Measurements from ENCODE around the gene LEMD3.

LEMD3 gene

GRCh38 chr12:65187665-65188064, 18.3 kb downstream of the LEMD3 start:
- no peak for TF ChIP-seq CTCF (conservative IDR thresholded peaks at IDR 0.05; ENCODE audit: low read length)
- no peak for TF ChIP-seq EZH2phosphoT487 (IDR thresholded peaks at IDR 0.05; ENCODE audit: borderline replicate concordance)
- Histone ChIP-seq H3K9me2 (replicated peaks; ENCODE audit: low read depth, low read length) (no peaks in the 10 kb centered on the region), H2AFZ (ENCODE audit: low read length) (no peak overlapping the region), H3K4me1 (ENCODE audit: insufficient read depth, low read length, poor library complexity, severe bottlenecking) (peaks cover 78% of the 10 kb centered on the region), H3F3A (ENCODE audit: low read depth) (no peaks in the 10 kb centered on the region), H4K20me1 (ENCODE audit: insufficient read depth, low read length, poor library complexity, severe bottlenecking) (peaks cover 76% of the 10 kb centered on the region), H3K9ac (ENCODE audit: low read depth, low read length, poor library complexity, severe bottlenecking) (no peak overlapping the region), H3K36me3 (ENCODE audit: insufficient read depth, low read length) (no peaks in the 10 kb centered on the region), H3K27me3 (ENCODE audit: insufficient read depth, low read length, poor library complexity, severe bottlenecking) (no peaks in the 10 kb centered on the region), H3K4me2 (ENCODE audit: low read depth, low read length, poor library complexity, severe bottlenecking) (peak overlapping the region; percentile 25), H3K79me2 (ENCODE audit: insufficient read depth, low read length) (peaks cover 97% of the 10 kb centered on the region), H3K4me3 (ENCODE audit: low read length, poor library complexity, severe bottlenecking) (no peak overlapping the region), H3K9me3 (ENCODE audit: insufficient read depth, low read depth, low read length) (no peaks in the 10 kb centered on the region)

- H3K4me2 ChIP-seq (ENCODE audit: low read depth, low read length, poor library complexity, severe bottlenecking), result peak overlapping the region; percentile 51
- no peaks in the 10 kb centered on the region for H3K9me2 ChIP-seq (replicated peaks; ENCODE audit: low read depth, low read length)
Observed at GRCh38 chr12:65188179-65188701, 18.9 kb downstream of the LEMD3 start.

GRCh38 chr12:65189028-65189718, 19.8 kb downstream of the LEMD3 start:
- no peaks in the 10 kb centered on the region for H3K9me2 ChIP-seq (replicated peaks; ENCODE audit: low read depth, low read length)
- no peak overlapping the region for H2AFZ ChIP-seq (ENCODE audit: low read length)
- no peaks in the 10 kb centered on the region for H3K27me3 ChIP-seq (ENCODE audit: insufficient read depth, low read length, poor library complexity, severe bottlenecking)
- TF ChIP-seq CTCF (conservative IDR thresholded peaks at IDR 0.05; ENCODE audit: low read length) (no peak), EZH2phosphoT487 (IDR thresholded peaks at IDR 0.05; ENCODE audit: borderline replicate concordance) (no peak)
- H3F3A ChIP-seq (ENCODE audit: low read depth), result no peaks in the 10 kb centered on the region
- H3K4me1 ChIP-seq (ENCODE audit: insufficient read depth, low read length, poor library complexity, severe bottlenecking), result peaks cover 75% of the 10 kb centered on the region
- H3K4me3 ChIP-seq (ENCODE audit: low read length, poor library complexity, severe bottlenecking), result peak overlapping the region; percentile 6
- H3K4me2 ChIP-seq (ENCODE audit: low read depth, low read length, poor library complexity, severe bottlenecking), result peak overlapping the region; percentile 51
- H3K9me3 ChIP-seq (ENCODE audit: insufficient read depth, low read depth, low read length), result no peaks in the 10 kb centered on the region
- no peaks in the 10 kb centered on the region for H3K36me3 ChIP-seq (ENCODE audit: insufficient read depth, low read length)
- H3K79me2 ChIP-seq (ENCODE audit: insufficient read depth, low read length), result peaks cover 97% of the 10 kb centered on the region
- H4K20me1 ChIP-seq (ENCODE audit: insufficient read depth, low read length, poor library complexity, severe bottlenecking), result peaks cover 69% of the 10 kb centered on the region
- no peak overlapping the region for H3K9ac ChIP-seq (ENCODE audit: low read depth, low read length, poor library complexity, severe bottlenecking)

More at GRCh38 chr12:65188179-65188701, 18.9 kb downstream of the LEMD3 start:
- Histone ChIP-seq H4K20me1 (ENCODE audit: insufficient read depth, low read length, poor library complexity, severe bottlenecking) (peaks cover 75% of the 10 kb centered on the region), H3F3A (ENCODE audit: low read depth) (no peaks in the 10 kb centered on the region), H3K9me3 (ENCODE audit: insufficient read depth, low read depth, low read length) (no peaks in the 10 kb centered on the region), H3K4me1 (ENCODE audit: insufficient read depth, low read length, poor library complexity, severe bottlenecking) (peaks cover 80% of the 10 kb centered on the region), H3K36me3 (ENCODE audit: insufficient read depth, low read length) (no peaks in the 10 kb centered on the region), H3K27me3 (ENCODE audit: insufficient read depth, low read length, poor library complexity, severe bottlenecking) (no peaks in the 10 kb centered on the region), H2AFZ (ENCODE audit: low read length) (no peak overlapping the region), H3K4me3 (ENCODE audit: low read length, poor library complexity, severe bottlenecking) (no peak overlapping the region), H3K79me2 (ENCODE audit: insufficient read depth, low read length) (peaks cover 97% of the 10 kb centered on the region), H3K9ac (ENCODE audit: low read depth, low read length, poor library complexity, severe bottlenecking) (no peak overlapping the region)
- no peak for TF ChIP-seq CTCF (conservative IDR thresholded peaks at IDR 0.05; ENCODE audit: low read length)
- TF ChIP-seq EZH2phosphoT487 (IDR thresholded peaks at IDR 0.05; ENCODE audit: borderline replicate concordance), result no peak
